IMR-90 (cell line): Measurements from ENCODE around the gene CHN1. TPM values are rescaled to one million over a fixed set of nuclear protein-coding genes. Genes with fewer than 3 reads are reported as not detected.

ENCODE experiments used
- ATAC-seq: fragments of 200-7000 bp; cut with Tn5 transposase; 2 replicates; pipeline ENCODE4 v1.9.1; 2020; ENCODE audit warnings: low read depth, mild to moderate bottlenecking, moderate library complexity
- BruUV-seq: library from RNA; stranded (reverse); fragments of 400-500 nt; replicated peaks from 2 replicates; lab custom pipeline; 2021; lab: Mats Ljungman, UMichigan
- CTCF ChIA-PET: fragments of 300-600 bp; formaldehyde crosslinking; extraction: SDS; loops from one replicate; lab custom pipeline; 2021; ENCODE audit warnings: antibody characterized with exemption; lab: Yijun Ruan, JAX
- POLR2A ChIA-PET: fragments of 300-600 bp; sonication (Branson Sonifier 250); formaldehyde crosslinking; loops from one replicate; lab custom pipeline; 2022; ENCODE audit warnings: antibody characterized with exemption; ENCODE audit not compliant: unreplicated experiment; lab: Charles Lee
- DNase-seq: peaks from one replicate; pipeline ENCODE4 v3.0.0; 2013
- H2AFZ ChIP-seq: replicated peaks from 2 replicates; pipeline ENCODE3; 2013; ENCODE audit warnings: low read length, mild to moderate bottlenecking; ENCODE audit not compliant: poor library complexity
- H2AK5ac ChIP-seq: 2 replicates; pipeline ENCODE4 v1.6.1; 2013; ENCODE audit warnings: low read depth, low read length, inconsistent platforms
- H2AK9ac ChIP-seq: replicated peaks from 2 replicates; pipeline ENCODE3; 2013; ENCODE audit warnings: mild to moderate bottlenecking, low read depth, low read length, moderate library complexity; ENCODE audit not compliant: poor library complexity
- H2BK120ac ChIP-seq: 2 replicates; pipeline ENCODE4 v1.6.1; 2013; ENCODE audit warnings: low read depth, low read length, inconsistent platforms
- H2BK15ac ChIP-seq: 3 replicates; pipeline ENCODE4 v1.6.1; 2013; ENCODE audit warnings: low read depth, low read length, inconsistent platforms
- H2BK20ac ChIP-seq: 2 replicates; pipeline ENCODE4 v1.6.1; 2013; ENCODE audit warnings: low read depth, mild to moderate bottlenecking, inconsistent platforms, low read length, moderate library complexity
- H2BK5ac ChIP-seq: 2 replicates; pipeline ENCODE4 v1.6.1; 2013; ENCODE audit warnings: mild to moderate bottlenecking, low read depth, low read length, inconsistent platforms; ENCODE audit not compliant: poor library complexity, severe bottlenecking
- H3K14ac ChIP-seq: replicated peaks from 2 replicates; pipeline ENCODE4 v1.6.1; 2013; ENCODE audit warnings: low read depth, low read length, inconsistent platforms
- H3K18ac ChIP-seq: 2 replicates; pipeline ENCODE4 v1.6.1; 2013; ENCODE audit warnings: low read depth, low read length, control low read depth
- H3K23ac ChIP-seq: 2 replicates; pipeline ENCODE4 v1.6.1; 2013; ENCODE audit warnings: low read depth, low read length, inconsistent platforms
- H3K27ac ChIP-seq: 2 replicates; pipeline ENCODE4 v1.5.1; 2013; ENCODE audit warnings: mild to moderate bottlenecking, control low read depth, low read length; ENCODE audit not compliant: insufficient read depth
- H3K27me3 ChIP-seq: 2 replicates; pipeline ENCODE4 v1.6.1; 2013; ENCODE audit warnings: low read length; ENCODE audit not compliant: control insufficient read depth, insufficient read depth
- H3K36me3 ChIP-seq: 2 replicates; pipeline ENCODE4 v1.6.1; 2013; ENCODE audit warnings: low read length, mixed read lengths; ENCODE audit not compliant: control insufficient read depth, insufficient read depth
- H3K4ac ChIP-seq: 2 replicates; pipeline ENCODE4 v1.6.1; 2013; ENCODE audit warnings: low read depth, low read length, inconsistent platforms
- H3K4me1 ChIP-seq: 2 replicates; pipeline ENCODE4 v1.6.1; 2013; ENCODE audit warnings: low read length, mixed read lengths; ENCODE audit not compliant: control insufficient read depth, insufficient read depth
- H3K4me2 ChIP-seq: 2 replicates; pipeline ENCODE4 v1.6.1; 2013; ENCODE audit warnings: low read depth, mild to moderate bottlenecking, control low read depth, low read length, moderate library complexity
- H3K4me3 ChIP-seq: 2 replicates; pipeline ENCODE4 v1.5.1; 2013; ENCODE audit warnings: low read depth, mild to moderate bottlenecking, control low read depth, low read length, moderate library complexity; ENCODE audit not compliant: insufficient read depth
- H3K56ac ChIP-seq: 2 replicates; pipeline ENCODE4 v1.6.1; 2013; ENCODE audit warnings: low read length, inconsistent platforms; ENCODE audit not compliant: insufficient read depth; ENCODE audit errors: extremely low read depth
- H3K79me1 ChIP-seq, 2 experiments: 2 replicates each; pipeline ENCODE4 v1.6.1; 2013; ENCODE audit warnings: low read length in 2 of 2, inconsistent platforms in 1 of 2, low read depth in 1 of 2
- H3K9ac ChIP-seq: 2 replicates; pipeline ENCODE4 v1.6.1; 2013; ENCODE audit warnings: low read depth, low read length, control low read depth
- H3K9me1 ChIP-seq: 2 replicates; pipeline ENCODE4 v1.6.1; 2013; ENCODE audit warnings: low read length, inconsistent platforms; ENCODE audit not compliant: insufficient read depth
- H3K9me3 ChIP-seq: 2 replicates; pipeline ENCODE4 v1.6.1; 2013; ENCODE audit warnings: low read length; ENCODE audit not compliant: control insufficient read depth, insufficient read depth
- H4K20me1 ChIP-seq: 2 replicates; pipeline ENCODE4 v1.6.1; 2013; ENCODE audit warnings: low read length, inconsistent platforms; ENCODE audit not compliant: insufficient read depth
- H4K5ac ChIP-seq: 2 replicates; pipeline ENCODE4 v1.6.1; 2013; ENCODE audit warnings: mild to moderate bottlenecking, low read depth, low read length, control low read depth
- H4K8ac ChIP-seq, 2 experiments: 2 replicates each; pipeline ENCODE4 v1.6.1; 2013; ENCODE audit warnings: low read depth in 2 of 2, low read length in 2 of 2, control low read depth in 1 of 2, inconsistent platforms in 1 of 2
- H4K91ac ChIP-seq: 2 replicates; pipeline ENCODE4 v1.6.1; 2013; ENCODE audit warnings: low read depth, low read length, inconsistent platforms; ENCODE audit not compliant: insufficient read depth
- CHD1 ChIP-seq: IDR thresholded peaks from 2 replicates; pipeline ENCODE4 v1.6.1; 2012; ENCODE audit warnings: low read depth, low read length, improper control_type of control experiment
- MAZ ChIP-seq: IDR thresholded peaks from 2 replicates; pipeline ENCODE4 v1.6.1; 2012; ENCODE audit warnings: low read depth, mild to moderate bottlenecking, low read length, improper control_type of control experiment, moderate library complexity, borderline replicate concordance
- NFE2L2 ChIP-seq: fragments of 150-350 bp; IDR thresholded peaks from 2 replicates; pipeline ENCODE4 v1.6.1; 2016; ENCODE audit warnings: low read depth, mild to moderate bottlenecking, low read length
- WGBS, 2 experiments: methylation state at CpG; one replicate each; pipeline versions ENCODE4 v1.1.5 to v1.1.7; 2013; ENCODE audit warnings: missing lambda C conversion rate in 2 of 2; ENCODE audit not compliant: insufficient read length in 1 of 2; ENCODE audit errors: extremely low coverage in 2 of 2; 5-methylcytosine and 5-hydroxymethylcytosine counted together
- dilution Hi-C: fragments of 300-500 bp; cut with HindIII; formaldehyde crosslinking; loops from one replicate; pipeline ENCODE4 v1.14.3; 2018; ENCODE audit warnings: low sequenced_read_pairs; ENCODE audit not compliant: unreplicated experiment
- in situ Hi-C: fragments of 300-500 bp; cut with MboI; formaldehyde crosslinking; loops from 3 replicates; pipeline ENCODE4 v1.14.3; 2019; ENCODE audit warnings: low sequenced_read_pairs, inconsistent platforms, mixed read lengths
- intact Hi-C: fragments of 100-400 bp; cut with micrococcal nuclease; formaldehyde crosslinking; loops from 2 replicates; pipeline ENCODE4 v1.10.0; 2022
- polyA plus RNA-seq, 3 experiments: library from polyadenylated mRNA; depleted of rRNA; stranded (reverse); fragments of >200 nt; gene quantifications; 2 replicates each; pipeline ENCODE4 v1.2.3, GENCODE V29; 2012; ENCODE audit warnings: low replicate concordance in 1 of 3
- total RNA-seq: library from RNA; depleted of rRNA; stranded (reverse); fragments of >200 nt; gene quantifications from 2 replicates; pipeline ENCODE4 v1.2.3, GENCODE V29; 2012
- TF ChIP-seq, protein P1 (sequence below): conservative IDR thresholded peaks from 2 replicates; pipeline ENCODE4 v1.5.1; 2012; ENCODE audit warnings: mild to moderate bottlenecking, low read depth, low read length, improper control_type of control experiment

CHN1 gene
- total and polyA plus RNA-seq, 2 of the 4 experiments (the other 2 are of a cell fraction) = 58.4 to 66.9 TPM

DNA sequence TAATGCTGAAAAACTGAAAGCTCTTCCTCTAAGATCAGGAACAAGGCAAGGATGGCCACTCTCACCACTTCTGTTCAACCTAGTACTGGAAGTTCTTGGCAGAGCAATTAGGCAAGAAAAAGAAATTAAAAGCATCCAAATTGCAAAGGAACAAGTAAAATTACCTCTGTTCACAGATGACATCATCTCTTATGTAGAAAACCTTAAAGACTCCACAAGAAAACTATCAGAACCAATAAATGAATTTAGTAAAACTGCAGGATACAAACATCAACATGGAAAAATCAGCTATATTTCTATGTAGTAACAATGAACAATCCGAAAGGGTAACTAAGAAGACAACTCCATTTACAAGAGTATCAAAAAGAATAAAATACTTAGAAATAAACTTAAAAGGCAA is 112.2 kb downstream of the CHN1 start:
- no peak overlapping the region for H3K4me2 ChIP-seq
- no peak overlapping the region for H3K4ac ChIP-seq
- ATAC-seq (no peak), DNase-seq (no peak)
- no peak overlapping the region for H2AFZ ChIP-seq
- H2AK5ac ChIP-seq = no peak overlapping the region
- no peak overlapping the region for H3K23ac ChIP-seq
- no peak overlapping the region for H2BK15ac ChIP-seq
- no TSS peak for BruUV-seq
- H3K4me1 ChIP-seq = no peaks in the 10 kb centered on the region
- CTCF ChIA-PET = interaction anchor here (0.7 kb wide), 1 partner anchor 29 kb away, joined by 3 read pairs; no protein-coding TSS in a partner anchor
- H3K9ac ChIP-seq = no peak overlapping the region
- H2BK120ac ChIP-seq = no peak overlapping the region
- no peak overlapping the region for H3K56ac ChIP-seq
- H4K91ac ChIP-seq = no peak overlapping the region
- no peaks in the 10 kb centered on the region for H3K79me1 ChIP-seq
- no peaks in the 10 kb centered on the region for H3K9me3 ChIP-seq
- H2BK20ac ChIP-seq = no peak overlapping the region
- intact Hi-C loops (no loop called here), in situ Hi-C loops (no loop called here), dilution Hi-C loops (no loop called here)
- no peak overlapping the region for H4K5ac ChIP-seq
- H3K14ac ChIP-seq = no peak overlapping the region
- no peak overlapping the region for H3K27ac ChIP-seq
- H2AK9ac ChIP-seq = no peak overlapping the region
- TF ChIP-seq NFE2L2 (no peak), CHD1 (no peak), MAZ (no peak)
- TF ChIP-seq, protein P1, sequence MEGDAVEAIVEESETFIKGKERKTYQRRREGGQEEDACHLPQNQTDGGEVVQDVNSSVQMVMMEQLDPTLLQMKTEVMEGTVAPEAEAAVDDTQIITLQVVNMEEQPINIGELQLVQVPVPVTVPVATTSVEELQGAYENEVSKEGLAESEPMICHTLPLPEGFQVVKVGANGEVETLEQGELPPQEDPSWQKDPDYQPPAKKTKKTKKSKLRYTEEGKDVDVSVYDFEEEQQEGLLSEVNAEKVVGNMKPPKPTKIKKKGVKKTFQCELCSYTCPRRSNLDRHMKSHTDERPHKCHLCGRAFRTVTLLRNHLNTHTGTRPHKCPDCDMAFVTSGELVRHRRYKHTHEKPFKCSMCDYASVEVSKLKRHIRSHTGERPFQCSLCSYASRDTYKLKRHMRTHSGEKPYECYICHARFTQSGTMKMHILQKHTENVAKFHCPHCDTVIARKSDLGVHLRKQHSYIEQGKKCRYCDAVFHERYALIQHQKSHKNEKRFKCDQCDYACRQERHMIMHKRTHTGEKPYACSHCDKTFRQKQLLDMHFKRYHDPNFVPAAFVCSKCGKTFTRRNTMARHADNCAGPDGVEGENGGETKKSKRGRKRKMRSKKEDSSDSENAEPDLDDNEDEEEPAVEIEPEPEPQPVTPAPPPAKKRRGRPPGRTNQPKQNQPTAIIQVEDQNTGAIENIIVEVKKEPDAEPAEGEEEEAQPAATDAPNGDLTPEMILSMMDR = no peak
- no peak overlapping the region for H4K8ac ChIP-seq
- no peaks in the 10 kb centered on the region for H3K27me3 ChIP-seq
- H4K20me1 ChIP-seq = no peaks in the 10 kb centered on the region
- no CpG with 5 or more reads among the region's 1 CpG for WGBS, 2 experiments
- no peak overlapping the region for H3K18ac ChIP-seq
- H3K9me1 ChIP-seq = no peaks in the 10 kb centered on the region
- no peak overlapping the region for H3K4me3 ChIP-seq
- H2BK5ac ChIP-seq = no peak overlapping the region
- POLR2A ChIA-PET = no interaction called here
- no peaks in the 10 kb centered on the region for H3K36me3 ChIP-seq
